Measurements from ENCODE around the gene ZNF780A. TPM values are rescaled to one million over a fixed set of nuclear protein-coding genes. Genes with fewer than 3 reads are reported as not detected.

The ZNF780A gene
- total and polyA plus RNA-seq, 2 of the 13 experiments (the other 11 are each of a cell fraction or from before 2014, with no cell fraction given), result 13.5 to 22.7 TPM

DNA sequence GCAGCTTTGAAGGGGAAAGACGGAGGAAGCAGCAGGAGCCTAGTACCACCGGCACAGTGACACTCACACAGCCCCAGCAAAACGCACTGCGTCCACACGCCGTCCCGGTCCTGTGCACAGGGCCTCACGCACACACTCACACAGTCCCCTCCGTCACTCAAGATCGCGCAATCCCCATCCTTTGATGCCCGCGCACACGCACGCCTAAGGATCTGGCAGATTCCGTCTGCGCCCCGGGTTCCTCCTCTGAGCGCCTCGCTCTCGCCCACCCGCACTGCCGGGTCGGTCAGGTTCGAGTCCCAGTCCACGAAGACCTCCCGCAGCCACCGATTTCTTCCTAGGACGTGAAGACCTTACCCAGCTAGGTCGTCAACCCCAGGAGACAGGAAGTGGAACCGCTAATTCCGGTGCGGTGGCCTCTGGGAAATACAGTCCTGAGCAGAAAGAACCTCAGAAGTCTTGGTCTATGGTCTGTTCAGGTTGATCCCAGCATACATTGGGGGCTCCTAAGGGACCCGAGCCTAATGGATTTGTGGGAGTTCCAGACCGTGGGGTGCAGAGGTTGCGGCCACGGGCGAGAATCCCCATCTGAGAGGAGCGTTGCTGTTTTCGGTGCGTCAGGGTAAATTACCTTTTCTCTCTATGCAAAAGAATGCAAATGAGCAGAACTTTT, 34.8 kb downstream of the ZNF780A start, which contains the start of gene ZNF780B (continued):
- TF ChIP-seq, protein P1, sequence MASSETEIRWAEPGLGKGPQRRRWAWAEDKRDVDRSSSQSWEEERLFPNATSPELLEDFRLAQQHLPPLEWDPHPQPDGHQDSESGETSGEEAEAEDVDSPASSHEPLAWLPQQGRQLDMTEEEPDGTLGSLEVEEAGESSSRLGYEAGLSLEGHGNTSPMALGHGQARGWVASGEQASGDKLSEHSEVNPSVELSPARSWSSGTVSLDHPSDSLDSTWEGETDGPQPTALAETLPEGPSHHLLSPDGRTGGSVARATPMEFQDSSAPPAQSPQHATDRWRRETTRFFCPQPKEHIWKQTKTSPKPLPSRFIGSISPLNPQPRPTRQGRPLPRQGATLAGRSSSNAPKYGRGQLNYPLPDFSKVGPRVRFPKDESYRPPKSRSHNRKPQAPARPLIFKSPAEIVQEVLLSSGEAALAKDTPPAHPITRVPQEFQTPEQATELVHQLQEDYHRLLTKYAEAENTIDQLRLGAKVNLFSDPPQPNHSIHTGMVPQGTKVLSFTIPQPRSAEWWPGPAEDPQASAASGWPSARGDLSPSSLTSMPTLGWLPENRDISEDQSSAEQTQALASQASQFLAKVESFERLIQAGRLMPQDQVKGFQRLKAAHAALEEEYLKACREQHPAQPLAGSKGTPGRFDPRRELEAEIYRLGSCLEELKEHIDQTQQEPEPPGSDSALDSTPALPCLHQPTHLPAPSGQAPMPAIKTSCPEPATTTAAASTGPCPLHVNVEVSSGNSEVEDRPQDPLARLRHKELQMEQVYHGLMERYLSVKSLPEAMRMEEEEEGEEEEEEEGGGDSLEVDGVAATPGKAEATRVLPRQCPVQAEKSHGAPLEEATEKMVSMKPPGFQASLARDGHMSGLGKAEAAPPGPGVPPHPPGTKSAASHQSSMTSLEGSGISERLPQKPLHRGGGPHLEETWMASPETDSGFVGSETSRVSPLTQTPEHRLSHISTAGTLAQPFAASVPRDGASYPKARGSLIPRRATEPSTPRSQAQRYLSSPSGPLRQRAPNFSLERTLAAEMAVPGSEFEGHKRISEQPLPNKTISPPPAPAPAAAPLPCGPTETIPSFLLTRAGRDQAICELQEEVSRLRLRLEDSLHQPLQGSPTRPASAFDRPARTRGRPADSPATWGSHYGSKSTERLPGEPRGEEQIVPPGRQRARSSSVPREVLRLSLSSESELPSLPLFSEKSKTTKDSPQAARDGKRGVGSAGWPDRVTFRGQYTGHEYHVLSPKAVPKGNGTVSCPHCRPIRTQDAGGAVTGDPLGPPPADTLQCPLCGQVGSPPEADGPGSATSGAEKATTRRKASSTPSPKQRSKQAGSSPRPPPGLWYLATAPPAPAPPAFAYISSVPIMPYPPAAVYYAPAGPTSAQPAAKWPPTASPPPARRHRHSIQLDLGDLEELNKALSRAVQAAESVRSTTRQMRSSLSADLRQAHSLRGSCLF (CRISPR knock-in tag; IDR thresholded peaks at IDR 0.05; ENCODE audit: borderline replicate concordance), result no peak
- TF ChIP-seq REPIN1 (CRISPR knock-in tag; IDR thresholded peaks at IDR 0.05; ENCODE audit: borderline replicate concordance, low read depth) (peak; percentile 82; the same call in 1 of the 2 replicates), NFKB2 (CRISPR knock-in tag; IDR thresholded peaks at IDR 0.05; ENCODE audit: borderline replicate concordance) (peak; percentile 69; the same call in 1 of the 2 replicates), ZFP90 (CRISPR knock-in tag; IDR thresholded peaks at IDR 0.05; ENCODE audit: borderline replicate concordance) (peak; percentile 79; the same call in 1 of the 2 replicates), MAFG (CRISPR knock-in tag; IDR thresholded peaks at IDR 0.05) (no peak), MLLT10 (CRISPR knock-in tag; IDR thresholded peaks at IDR 0.05) (no peak), ZNF790 (CRISPR knock-in tag; IDR thresholded peaks at IDR 0.05; ENCODE audit: borderline replicate concordance) (no peak), ZNF569 (CRISPR knock-in tag; IDR thresholded peaks at IDR 0.05; ENCODE audit: borderline replicate concordance) (no peak)
- TF ChIP-seq, protein P2, sequence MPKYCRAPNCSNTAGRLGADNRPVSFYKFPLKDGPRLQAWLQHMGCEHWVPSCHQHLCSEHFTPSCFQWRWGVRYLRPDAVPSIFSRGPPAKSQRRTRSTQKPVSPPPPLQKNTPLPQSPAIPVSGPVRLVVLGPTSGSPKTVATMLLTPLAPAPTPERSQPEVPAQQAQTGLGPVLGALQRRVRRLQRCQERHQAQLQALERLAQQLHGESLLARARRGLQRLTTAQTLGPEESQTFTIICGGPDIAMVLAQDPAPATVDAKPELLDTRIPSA (CRISPR knock-in tag; IDR thresholded peaks at IDR 0.05; ENCODE audit: borderline replicate concordance), result no peak
- TF ChIP-seq, protein P3, sequence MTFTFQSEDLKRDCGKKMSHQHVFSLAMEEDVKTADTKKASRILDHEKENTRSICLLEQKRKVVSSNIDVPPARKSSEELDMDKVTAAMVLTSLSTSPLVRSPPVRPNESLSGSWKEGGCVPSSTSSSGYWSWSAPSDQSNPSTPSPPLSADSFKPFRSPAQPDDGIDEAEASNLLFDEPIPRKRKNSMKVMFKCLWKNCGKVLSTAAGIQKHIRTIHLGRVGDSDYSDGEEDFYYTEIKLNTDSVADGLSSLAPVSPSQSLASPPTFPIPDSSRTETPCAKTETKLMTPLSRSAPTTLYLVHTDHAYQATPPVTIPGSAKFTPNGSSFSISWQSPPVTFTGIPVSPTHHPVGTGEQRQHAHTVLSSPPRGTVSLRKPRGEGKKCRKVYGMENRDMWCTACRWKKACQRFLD (CRISPR knock-in tag; IDR thresholded peaks at IDR 0.05; ENCODE audit: borderline replicate concordance), result 0 out of 2 replicates have a peak, but pooled peaks have one; percentile 36
- TF ChIP-seq, protein P4, sequence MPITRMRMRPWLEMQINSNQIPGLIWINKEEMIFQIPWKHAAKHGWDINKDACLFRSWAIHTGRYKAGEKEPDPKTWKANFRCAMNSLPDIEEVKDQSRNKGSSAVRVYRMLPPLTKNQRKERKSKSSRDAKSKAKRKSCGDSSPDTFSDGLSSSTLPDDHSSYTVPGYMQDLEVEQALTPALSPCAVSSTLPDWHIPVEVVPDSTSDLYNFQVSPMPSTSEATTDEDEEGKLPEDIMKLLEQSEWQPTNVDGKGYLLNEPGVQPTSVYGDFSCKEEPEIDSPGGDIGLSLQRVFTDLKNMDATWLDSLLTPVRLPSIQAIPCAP (CRISPR knock-in tag; IDR thresholded peaks at IDR 0.05; ENCODE audit: low read depth), result no peak
- TF ChIP-seq, protein P5, sequence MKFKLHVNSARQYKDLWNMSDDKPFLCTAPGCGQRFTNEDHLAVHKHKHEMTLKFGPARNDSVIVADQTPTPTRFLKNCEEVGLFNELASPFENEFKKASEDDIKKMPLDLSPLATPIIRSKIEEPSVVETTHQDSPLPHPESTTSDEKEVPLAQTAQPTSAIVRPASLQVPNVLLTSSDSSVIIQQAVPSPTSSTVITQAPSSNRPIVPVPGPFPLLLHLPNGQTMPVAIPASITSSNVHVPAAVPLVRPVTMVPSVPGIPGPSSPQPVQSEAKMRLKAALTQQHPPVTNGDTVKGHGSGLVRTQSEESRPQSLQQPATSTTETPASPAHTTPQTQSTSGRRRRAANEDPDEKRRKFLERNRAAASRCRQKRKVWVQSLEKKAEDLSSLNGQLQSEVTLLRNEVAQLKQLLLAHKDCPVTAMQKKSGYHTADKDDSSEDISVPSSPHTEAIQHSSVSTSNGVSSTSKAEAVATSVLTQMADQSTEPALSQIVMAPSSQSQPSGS (CRISPR knock-in tag; IDR thresholded peaks at IDR 0.05), result peak; percentile 55; the same call in 1 of the 2 replicates
- TF ChIP-seq, protein P6, sequence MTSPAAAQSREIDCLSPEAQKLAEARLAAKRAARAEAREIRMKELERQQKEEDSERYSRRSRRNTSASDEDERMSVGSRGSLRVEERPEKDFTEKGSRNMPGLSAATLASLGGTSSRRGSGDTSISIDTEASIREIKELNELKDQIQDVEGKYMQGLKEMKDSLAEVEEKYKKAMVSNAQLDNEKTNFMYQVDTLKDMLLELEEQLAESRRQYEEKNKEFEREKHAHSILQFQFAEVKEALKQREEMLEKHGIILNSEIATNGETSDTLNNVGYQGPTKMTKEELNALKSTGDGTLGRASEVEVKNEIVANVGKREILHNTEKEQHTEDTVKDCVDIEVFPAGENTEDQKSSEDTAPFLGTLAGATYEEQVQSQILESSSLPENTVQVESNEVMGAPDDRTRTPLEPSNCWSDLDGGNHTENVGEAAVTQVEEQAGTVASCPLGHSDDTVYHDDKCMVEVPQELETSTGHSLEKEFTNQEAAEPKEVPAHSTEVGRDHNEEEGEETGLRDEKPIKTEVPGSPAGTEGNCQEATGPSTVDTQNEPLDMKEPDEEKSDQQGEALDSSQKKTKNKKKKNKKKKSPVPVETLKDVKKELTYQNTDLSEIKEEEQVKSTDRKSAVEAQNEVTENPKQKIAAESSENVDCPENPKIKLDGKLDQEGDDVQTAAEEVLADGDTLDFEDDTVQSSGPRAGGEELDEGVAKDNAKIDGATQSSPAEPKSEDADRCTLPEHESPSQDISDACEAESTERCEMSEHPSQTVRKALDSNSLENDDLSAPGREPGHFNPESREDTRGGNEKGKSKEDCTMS (CRISPR knock-in tag; conservative IDR thresholded peaks at IDR 0.05), result no peak
- TF ChIP-seq, protein P7, sequence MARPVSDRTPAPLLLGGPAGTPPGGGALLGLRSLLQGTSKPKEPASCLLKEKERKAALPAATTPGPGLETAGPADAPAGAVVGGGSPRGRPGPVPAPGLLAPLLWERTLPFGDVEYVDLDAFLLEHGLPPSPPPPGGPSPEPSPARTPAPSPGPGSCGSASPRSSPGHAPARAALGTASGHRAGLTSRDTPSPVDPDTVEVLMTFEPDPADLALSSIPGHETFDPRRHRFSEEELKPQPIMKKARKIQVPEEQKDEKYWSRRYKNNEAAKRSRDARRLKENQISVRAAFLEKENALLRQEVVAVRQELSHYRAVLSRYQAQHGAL (CRISPR knock-in tag; IDR thresholded peaks at IDR 0.05; ENCODE audit: not compliant biosample characterization), result no peak
